Measurements from ENCODE around the gene KDSR.

Gene KDSR

GRCh38 chr18:63313396-63313917 is 53.5 kb downstream of the KDSR start:
- H3K4me3 ChIP-seq (ENCODE audit: low read depth, low read length) = peak overlapping the region; percentile 25
- no peak for TF ChIP-seq CTCF (IDR thresholded peaks at IDR 0.05; ENCODE audit: low read depth, low read length, missing control alignments)

GRCh38 chr18:63312737-63313395 is 54.1 kb downstream of the KDSR start:
- H3K4me3 ChIP-seq (ENCODE audit: low read depth, low read length) = peak overlapping the region; percentile 25; the same call in 1 of the 2 replicates
- no peak for DNase-seq (ENCODE audit: low read depth)
- TF ChIP-seq CTCF (IDR thresholded peaks at IDR 0.05; ENCODE audit: low read depth, low read length, missing control alignments) = no peak

More at GRCh38 chr18:63313396-63313917, 53.5 kb downstream of the KDSR start:
- DNase-seq (ENCODE audit: low read depth) = no peak

- DNase-seq (ENCODE audit: low read depth) = no peak
- peak overlapping the region; percentile 25 for H3K4me3 ChIP-seq (ENCODE audit: low read depth, low read length)
- no peak for TF ChIP-seq CTCF (IDR thresholded peaks at IDR 0.05; ENCODE audit: low read depth, low read length, missing control alignments)
Observed at GRCh38 chr18:63312019-63312409, 55.0 kb downstream of the KDSR start.

GRCh38 chr18:63311118-63312018 is 55.6 kb downstream of the KDSR start:
- DNase-seq (ENCODE audit: low read depth) = no peak
- peak overlapping the region; percentile 25; the same call in 1 of the 2 replicates for H3K4me3 ChIP-seq (ENCODE audit: low read depth, low read length)
- no peak for TF ChIP-seq CTCF (IDR thresholded peaks at IDR 0.05; ENCODE audit: low read depth, low read length, missing control alignments)

GRCh38 chr18:63309422-63309821 is 57.6 kb downstream of the KDSR start:
- no peak for TF ChIP-seq CTCF (IDR thresholded peaks at IDR 0.05; ENCODE audit: low read depth, low read length, missing control alignments)
- no peak overlapping the region for H3K4me3 ChIP-seq (ENCODE audit: low read depth, low read length)
- DNase-seq (ENCODE audit: low read depth) = no peak

- DNase-seq (ENCODE audit: low read depth) = no peak
- no peak overlapping the region for H3K4me3 ChIP-seq (ENCODE audit: low read depth, low read length)
- no peak for TF ChIP-seq CTCF (IDR thresholded peaks at IDR 0.05; ENCODE audit: low read depth, low read length, missing control alignments)
Observed at GRCh38 chr18:63307551-63308200, 59.3 kb downstream of the KDSR start.

All from GM12864 (cell line).